K562 (cell line): Measurements from ENCODE around the gene ZER1. TPM values are rescaled to one million over a fixed set of nuclear protein-coding genes. Genes with fewer than 3 reads are reported as not detected.

Source experiments
- ATAC-seq: fragments of 200-7000 bp; cut with Tn5 transposase; 3 replicates; pipeline ENCODE4 v1.9.1; 2020; ENCODE audit warnings: moderate library complexity
- BruUV-seq: library from RNA; stranded (reverse); fragments of 400-500 nt; replicated peaks from 2 replicates; lab custom pipeline; 2021; lab: Mats Ljungman, UMichigan
- CTCF ChIA-PET: fragments of 300-600 bp; formaldehyde crosslinking; extraction: SDS; loops from one replicate; lab custom pipeline; 2021; ENCODE audit warnings: low intra/inter-chr PET ratio; lab: Yijun Ruan, JAX
- POLR2A ChIA-PET: fragments of 300-600, 350-650 bp; sonication (Branson Sonifier 250); formaldehyde crosslinking; extraction: SDS; loops from one replicate; lab custom pipeline; 2021; ENCODE audit warnings: antibody characterized with exemption, inconsistent platforms; lab: Yijun Ruan, JAX
- DNase-seq, 4 experiments: peaks; one replicate each; pipeline versions ENCODE4 v3.0.0 to v3.0.0-alpha.2; 2011 to 2018; ENCODE audit warnings: low spot score in 3 of 4, mixed read lengths in 3 of 4; ENCODE audit errors: extremely low read depth in 1 of 4
- FAIRE-seq: peaks from 2 replicates; lab custom pipeline; 2011; peaks lifted over from hg19 to GRCh38; lab: Jason Lieb, UNC
- H2AFZ ChIP-seq: 2 replicates; pipeline ENCODE4 v1.6.0; 2011; ENCODE audit warnings: low read depth, low read length, control low read depth, inconsistent platforms
- H3K27ac ChIP-seq: fragments of 200-600 bp; 3 replicates; pipeline ENCODE4 v1.8.0; 2011; ENCODE audit warnings: low read depth, mild to moderate bottlenecking, control low read depth, inconsistent platforms, low read length, moderate library complexity, mixed read lengths; ENCODE audit errors: extremely low read depth
- H3K27me3 ChIP-seq, 2 experiments: fragments of 300-600 bp in 1 of 2; 2 replicates in 1 of 2; 3 replicates in 1 of 2; pipeline versions ENCODE4 v1.6.0 to v1.8.0; 2011; ENCODE audit warnings: inconsistent platforms in 2 of 2, low read length in 2 of 2, mild to moderate bottlenecking in 1 of 2, mixed read lengths in 1 of 2, moderate library complexity in 1 of 2; ENCODE audit not compliant: control insufficient read depth in 2 of 2, insufficient read depth in 2 of 2
- H3K36me3 ChIP-seq: fragments of 300-600 bp; 3 replicates; pipeline ENCODE4 v1.8.0; 2011; ENCODE audit warnings: mild to moderate bottlenecking, low read length, inconsistent platforms; ENCODE audit not compliant: control insufficient read depth, insufficient read depth
- H3K4me1 ChIP-seq, 2 experiments: fragments of 200-600 bp in 1 of 2; replicated peaks in 1 of 2; 2 replicates in 1 of 2; 3 replicates in 1 of 2; pipeline versions ENCODE4 v1.5.1 to v1.8.0; 2011; ENCODE audit warnings: inconsistent platforms in 2 of 2, low read length in 2 of 2, mild to moderate bottlenecking in 1 of 2, mixed read lengths in 1 of 2, moderate library complexity in 1 of 2; ENCODE audit not compliant: control insufficient read depth in 2 of 2, insufficient read depth in 2 of 2
- H3K4me2 ChIP-seq: 2 replicates; pipeline ENCODE4 v1.6.1; 2011; ENCODE audit warnings: low read length, control low read depth, inconsistent platforms, mixed read lengths; ENCODE audit not compliant: insufficient read depth
- H3K4me3 ChIP-seq: fragments of 200-600 bp; sonication (generic), shearing (Covaris generic); 2 replicates; pipeline ENCODE4 v1.5.1; 2016; ENCODE audit warnings: control low read depth, inconsistent platforms
- H3K79me2 ChIP-seq: fragments of 200-600 bp; 3 replicates; pipeline ENCODE4 v1.8.0; 2011; ENCODE audit warnings: low read length, inconsistent platforms; ENCODE audit not compliant: control insufficient read depth, insufficient read depth
- H3K9ac ChIP-seq, 2 experiments: 2 replicates each; pipeline versions ENCODE4 v1.6.0 to v1.6.1; 2011; ENCODE audit warnings: low read depth in 2 of 2, low read length in 2 of 2, control low read depth in 1 of 2, inconsistent platforms in 1 of 2, mild to moderate bottlenecking in 1 of 2, mixed read lengths in 1 of 2; ENCODE audit not compliant: insufficient read depth in 1 of 2
- H3K9me1 ChIP-seq: one replicate; pipeline ENCODE4 v1.6.0; 2011; ENCODE audit warnings: inconsistent platforms, mild to moderate bottlenecking, low read length, moderate library complexity; ENCODE audit not compliant: control insufficient read depth, insufficient read depth
- H3K9me3 ChIP-seq: replicated peaks from 2 replicates; pipeline ENCODE4 v1.5.1; 2011; ENCODE audit warnings: low read depth, low read length, inconsistent platforms; ENCODE audit not compliant: control insufficient read depth, insufficient read depth
- H4K20me1 ChIP-seq: replicated peaks from 2 replicates; pipeline ENCODE4 v1.6.1; 2011; ENCODE audit warnings: low read length, inconsistent platforms, mixed read lengths; ENCODE audit not compliant: control insufficient read depth, insufficient read depth
- E2F3 ChIP-seq: fragments of 250-450 bp; sonication (Bioruptor Pico); IDR thresholded peaks from 2 replicates; pipeline ENCODE4 v1.4.0; 2020; ENCODE audit warnings: mild to moderate bottlenecking
- NCOA6 ChIP-seq: fragments of 450-650 bp; IDR thresholded peaks from 2 replicates; pipeline ENCODE4 v1.6.1; 2017; ENCODE audit warnings: mild to moderate bottlenecking
- REST ChIP-seq, 2 experiments: fragments of 450-650 bp; formaldehyde crosslinking in 1 of 2; IDR thresholded peaks; 2 replicates each; pipeline versions ENCODE4 v1.4.0 to v1.6.1; 2014 to 2020; ENCODE audit warnings: mild to moderate bottlenecking in 2 of 2, borderline replicate concordance in 1 of 2, low read depth in 1 of 2
- TCF3 ChIP-seq: sonication (generic); formaldehyde crosslinking; IDR thresholded peaks from 2 replicates; pipeline ENCODE4 v1.4.0; 2020; ENCODE audit warnings: mild to moderate bottlenecking, missing genetic modification reagents
- THAP7 ChIP-seq: fragments of 250-450 bp; sonication (Bioruptor Pico); IDR thresholded peaks from 2 replicates; pipeline ENCODE4 v1.5.0; 2021
- ZBTB7A ChIP-seq: IDR thresholded peaks from 2 replicates; pipeline ENCODE4 v1.6.1; 2011; ENCODE audit warnings: low read depth, mild to moderate bottlenecking, low read length, moderate library complexity, borderline replicate concordance; ENCODE audit not compliant: control insufficient read depth
- ZNF395 ChIP-seq: fragments of 200-800 bp; sonication (Bioruptor generic); IDR thresholded peaks from 2 replicates; pipeline ENCODE4 v1.6.1; 2017; ENCODE audit warnings: missing genetic modification characterization, missing compliant biosample characterization
- ZNF740 ChIP-seq, 3 experiments: fragments of 200-800 bp in 1 of 3; sonication (Bioruptor generic) in 1 of 3; sonication (generic) in 1 of 3; formaldehyde crosslinking in 1 of 3; IDR thresholded peaks; 2 replicates each; pipeline versions ENCODE4 v1.6.1 to v1.8.0; 2016 to 2022; ENCODE audit warnings: mild to moderate bottlenecking in 2 of 3, missing compliant biosample characterization in 2 of 3, missing genetic modification characterization in 2 of 3, missing genetic modification reagents in 1 of 3
- WGBS: fragments of 100-300 bp; shearing (Covaris generic); methylation state at CpG from one replicate; pipeline ENCODE4 v1.1.6; 2016; ENCODE audit warnings: low coverage, mixed read lengths; ENCODE audit not compliant: insufficient coverage; ENCODE audit errors: missing lambda C conversion rate; 5-methylcytosine and 5-hydroxymethylcytosine counted together
- in situ Hi-C: fragments of 300-500 bp; cut with MboI; formaldehyde crosslinking; loops from 4 replicates; pipeline ENCODE4 v1.15.0; 2018; ENCODE audit warnings: inconsistent platforms, mixed read lengths
- intact Hi-C: fragments of 100-400 bp; cut with micrococcal nuclease; formaldehyde crosslinking; loops from 2 replicates; pipeline ENCODE4 v1.14.2; 2022
- polyA plus RNA-seq, 8 experiments: library from polyadenylated mRNA; depleted of rRNA in 4 of 8; stranded (reverse) in 5 of 8; unstranded in 3 of 8; fragments of >200 nt; fragmentation: Nextera tagmentation in 2 of 8; fragmentation: Illumina TruSeq in 1 of 8; extraction: Ambion mirVana in 2 of 8; extraction: Trizol in 1 of 8; gene quantifications; 2 replicates each; pipeline versions ENCODE4 v1.2.1 to v1.2.3, GENCODE V29; 2011 to 2014; ENCODE audit warnings: inconsistent platforms in 1 of 8, missing spikeins in 1 of 8
- total RNA-seq, 7 experiments: library from RNA; depleted of rRNA in 6 of 7; stranded (reverse); fragments of >200 nt in 6 of 7; fragmentation: Illumina TruSeq in 2 of 7; extraction: Trizol in 2 of 7; gene quantifications; 2 replicates each; pipeline versions ENCODE4 v1.2.1 to v1.2.3, GENCODE V29; 2011 to 2021; ENCODE audit warnings: low replicate concordance in 1 of 7

ZER1 gene
- total and polyA plus RNA-seq, 9 of the 15 experiments (the other 6 are each of a cell fraction or from before 2014, with no cell fraction given), result 0.07 to 10.7 (median 6.2) TPM

- intact Hi-C loops (loop anchor here (1.0 to 10.0 kb wide), 3 partner anchors 33 to 495 kb away; partner anchors contain the start of genes CIZ1, DYNC2I2, GOLGA2 and SWI5), in situ Hi-C loops (no loop called here)
- Histone ChIP-seq H3K4me2 (peak overlapping the region; percentile 68; the same call in 1 of the 2 replicates), H3K9ac (peak overlapping the region; percentile 82 to 92; a peak in 3 of 4 replicates), H3K79me2 (peaks cover 56% of the 10 kb centered on the region), H3K4me3 (peak overlapping the region; percentile 71), H3K36me3 (peaks cover 43% of the 10 kb centered on the region), H3K27ac (peak overlapping the region; percentile 89), H2AFZ (0 out of 2 replicates have a peak overlapping the region, but pooled peaks have one; percentile 25), H4K20me1 (peaks cover 14% of the 10 kb centered on the region), H3K4me1 (peaks cover 26 to 32% of the 10 kb centered on the region in 2 experiments), H3K9me3 (no peaks in the 10 kb centered on the region), H3K9me1 (no peaks in the 10 kb centered on the region), H3K27me3 (no peaks in the 10 kb centered on the region)
- ChIA-PET CTCF (interaction anchor here (0.8 kb wide), 1 partner anchor 34 kb away, joined by 3 read pairs; no protein-coding TSS in a partner anchor), POLR2A (interaction anchor here (0.6 to 2.0 kb wide), 9 partner anchors 8 to 917 kb away, joined by 3 to 10 read pairs (median 3); no protein-coding TSS in a partner anchor)
- FAIRE-seq (no peak), ATAC-seq (peak; percentile 28), DNase-seq (no peak)
- BruUV-seq, result no TSS peak
- 2% methylated on average over 17 of the region's 80 CpGs for WGBS
- TF ChIP-seq ZNF395 (CRISPR knock-in tag), result 0 out of 2 replicates have a peak, but pooled peaks have one; percentile 43
- 0 out of 2 replicates have a peak, but pooled peaks have one; percentile 47 for TF ChIP-seq ZNF740 (CRISPR knock-in tag; IDR thresholded peaks at IDR 0.05)
- peak in 1 of 2 experiments; percentile 55; a peak in 1 of 4 replicates for TF ChIP-seq ZNF740 (tag; IDR thresholded peaks at IDR 0.05)
- no peak for TF ChIP-seq NCOA6
- no peak for TF ChIP-seq REST (IDR thresholded peaks at IDR 0.05; ENCODE audit: borderline replicate concordance)
- peak; percentile 66; the same call in 1 of the 2 replicates for TF ChIP-seq REST (CRISPR knock-in tag; IDR thresholded peaks at IDR 0.05; ENCODE audit: low read depth)
- TF ChIP-seq THAP7 (CRISPR knock-in tag), result 0 out of 2 replicates have a peak, but pooled peaks have one; percentile 59
- peak; percentile 71; the same call in 1 of the 2 replicates for TF ChIP-seq E2F3 (CRISPR knock-in tag)
- no peak for TF ChIP-seq TCF3 (CRISPR knock-in tag)
- TF ChIP-seq ZBTB7A, result 0 out of 2 replicates have a peak, but pooled peaks have one; percentile 0
Measured at GRCh38 chr9:128689293-128689774, 82.4 kb downstream of the ZER1 start.
